Mesendoderm (in vitro differentiated cells): ENCODE results near the gene ABTB1.

Experiments used
- DNase-seq: peaks from one replicate; pipeline ENCODE4 v3.0.0; 2013
- H2AK5ac ChIP-seq: 2 replicates; pipeline ENCODE4 v1.6.1; 2013; ENCODE audit warnings: low read length, inconsistent platforms
- H2BK120ac ChIP-seq: 2 replicates; pipeline ENCODE4 v1.6.1; 2013; ENCODE audit warnings: low read depth, mild to moderate bottlenecking, low read length, moderate library complexity, mixed read lengths
- H2BK15ac ChIP-seq: replicated peaks from 2 replicates; pipeline ENCODE4 v1.6.1; 2013; ENCODE audit warnings: low read depth, mild to moderate bottlenecking, moderate library complexity
- H2BK5ac ChIP-seq: 2 replicates; pipeline ENCODE4 v1.6.1; 2013; ENCODE audit warnings: low read length, inconsistent platforms
- H3K18ac ChIP-seq: 2 replicates; pipeline ENCODE4 v1.6.1; 2013; ENCODE audit warnings: mild to moderate bottlenecking, low read length, mixed read lengths
- H3K23ac ChIP-seq: one replicate; pipeline ENCODE4 v1.6.1; 2013; ENCODE audit warnings: low read length
- H3K27ac ChIP-seq: 2 replicates; pipeline ENCODE4 v1.5.1; 2013; ENCODE audit warnings: low read depth, mild to moderate bottlenecking, inconsistent platforms, low read length, moderate library complexity
- H3K27me3 ChIP-seq: 2 replicates; pipeline ENCODE4 v1.6.1; 2013; ENCODE audit warnings: low read length, control low read depth, mild to moderate bottlenecking, inconsistent platforms; ENCODE audit not compliant: insufficient read depth, poor library complexity
- H3K36me3 ChIP-seq: 2 replicates; pipeline ENCODE4 v1.6.1; 2013; ENCODE audit warnings: low read length, inconsistent platforms; ENCODE audit not compliant: control insufficient read depth, insufficient read depth
- H3K4ac ChIP-seq: one replicate; pipeline ENCODE4 v1.6.1; 2013; ENCODE audit warnings: low read depth, mild to moderate bottlenecking, low read length, moderate library complexity
- H3K4me1 ChIP-seq: 2 replicates; pipeline ENCODE4 v1.6.1; 2013; ENCODE audit warnings: low read depth, low read length, inconsistent platforms; ENCODE audit not compliant: control insufficient read depth
- H3K4me2 ChIP-seq: 2 replicates; pipeline ENCODE4 v1.6.1; 2013; ENCODE audit warnings: low read length
- H3K4me3 ChIP-seq: 2 replicates; pipeline ENCODE4 v1.5.1; 2013; ENCODE audit warnings: mild to moderate bottlenecking, low read length
- H3K56ac ChIP-seq: one replicate; pipeline ENCODE4 v1.6.1; 2013; ENCODE audit warnings: low read length
- H3K79me1 ChIP-seq: 2 replicates; pipeline ENCODE4 v1.6.1; 2013; ENCODE audit warnings: low read length, inconsistent platforms
- H3K79me2 ChIP-seq: 2 replicates; pipeline ENCODE4 v1.6.1; 2013; ENCODE audit warnings: mild to moderate bottlenecking, low read length; ENCODE audit not compliant: control insufficient read depth, insufficient read depth
- H3K9ac ChIP-seq: 2 replicates; pipeline ENCODE4 v1.6.1; 2013; ENCODE audit warnings: low read length, inconsistent platforms
- H4K5ac ChIP-seq: one replicate; pipeline ENCODE4 v1.6.1; 2013; ENCODE audit warnings: low read length
- H4K8ac ChIP-seq: one replicate; pipeline ENCODE4 v1.6.1; 2013; ENCODE audit warnings: low read depth, mild to moderate bottlenecking, control low read depth, low read length, moderate library complexity
- WGBS: extraction: QIAGEN DNeasy Blood & Tissue Kit; methylation state at CpG from one replicate; pipeline ENCODE4 v1.1.7; 2013; ENCODE audit warnings: low lambda C conversion rate, missing lambda C conversion rate; ENCODE audit not compliant: insufficient coverage; ENCODE audit errors: extremely low coverage; 5-methylcytosine and 5-hydroxymethylcytosine counted together

ABTB1 gene

GRCh38 chr3:127629467-127630403, 43.0 kb upstream of the ABTB1 start:
- Histone ChIP-seq H3K4me1 (no peaks in the 10 kb centered on the region), H3K79me1 (no peaks in the 10 kb centered on the region), H3K18ac (no peak overlapping the region), H2BK120ac (no peak overlapping the region), H2BK15ac (no peak overlapping the region), H3K4ac (no peak overlapping the region), H2BK5ac (no peak overlapping the region), H3K79me2 (no peaks in the 10 kb centered on the region), H4K8ac (no peak overlapping the region), H3K27me3 (peaks cover 12% of the 10 kb centered on the region), H4K5ac (no peak overlapping the region), H3K27ac (no peak overlapping the region), H3K56ac (no peak overlapping the region), H3K4me3 (no peak overlapping the region), H3K23ac (no peak overlapping the region), H2AK5ac (no peak overlapping the region), H3K9ac (no peak overlapping the region), H3K36me3 (no peaks in the 10 kb centered on the region), H3K4me2 (peak overlapping the region; percentile 1)
- no peak for DNase-seq
- WGBS = no CpG with 5 or more reads among the region's 65 CpGs

GRCh38 chr3:127630811-127631714, 41.7 kb upstream of the ABTB1 start:
- H3K23ac ChIP-seq = no peak overlapping the region
- no peak overlapping the region for H3K27ac ChIP-seq
- H3K4me3 ChIP-seq = no peak overlapping the region
- no peak overlapping the region for H3K4me2 ChIP-seq
- H3K4me1 ChIP-seq = no peaks in the 10 kb centered on the region
- DNase-seq = no peak
- WGBS = no CpG with 5 or more reads among the region's 12 CpGs
- no peaks in the 10 kb centered on the region for H3K79me2 ChIP-seq
- H3K4ac ChIP-seq = no peak overlapping the region
- H4K5ac ChIP-seq = no peak overlapping the region
- H4K8ac ChIP-seq = no peak overlapping the region
- no peak overlapping the region for H3K56ac ChIP-seq
- no peak overlapping the region for H2BK15ac ChIP-seq
- no peak overlapping the region for H2BK120ac ChIP-seq
- H3K9ac ChIP-seq = no peak overlapping the region
- H3K27me3 ChIP-seq = peaks cover 12% of the 10 kb centered on the region
- no peak overlapping the region for H3K18ac ChIP-seq
- no peaks in the 10 kb centered on the region for H3K36me3 ChIP-seq
- H3K79me1 ChIP-seq = no peaks in the 10 kb centered on the region
- H2BK5ac ChIP-seq = no peak overlapping the region
- H2AK5ac ChIP-seq = no peak overlapping the region

GRCh38 chr3:127632035-127632820, 40.5 kb upstream of the ABTB1 start:
- H4K8ac ChIP-seq = no peak overlapping the region
- no peak overlapping the region for H2BK120ac ChIP-seq
- H3K36me3 ChIP-seq = no peaks in the 10 kb centered on the region
- H2AK5ac ChIP-seq = no peak overlapping the region
- no CpG with 5 or more reads among the region's 8 CpGs for WGBS
- H3K4ac ChIP-seq = no peak overlapping the region
- H3K23ac ChIP-seq = no peak overlapping the region
- H3K27me3 ChIP-seq = peaks cover 12% of the 10 kb centered on the region
- H2BK15ac ChIP-seq = no peak overlapping the region
- H3K4me2 ChIP-seq = no peak overlapping the region
- no peak overlapping the region for H3K4me3 ChIP-seq
- H3K18ac ChIP-seq = no peak overlapping the region
- no peaks in the 10 kb centered on the region for H3K79me1 ChIP-seq
- H3K9ac ChIP-seq = no peak overlapping the region
- H4K5ac ChIP-seq = no peak overlapping the region
- no peak overlapping the region for H3K27ac ChIP-seq
- H3K79me2 ChIP-seq = no peaks in the 10 kb centered on the region
- H3K4me1 ChIP-seq = no peaks in the 10 kb centered on the region
- H3K56ac ChIP-seq = no peak overlapping the region
- DNase-seq = no peak
- no peak overlapping the region for H2BK5ac ChIP-seq

DNA sequence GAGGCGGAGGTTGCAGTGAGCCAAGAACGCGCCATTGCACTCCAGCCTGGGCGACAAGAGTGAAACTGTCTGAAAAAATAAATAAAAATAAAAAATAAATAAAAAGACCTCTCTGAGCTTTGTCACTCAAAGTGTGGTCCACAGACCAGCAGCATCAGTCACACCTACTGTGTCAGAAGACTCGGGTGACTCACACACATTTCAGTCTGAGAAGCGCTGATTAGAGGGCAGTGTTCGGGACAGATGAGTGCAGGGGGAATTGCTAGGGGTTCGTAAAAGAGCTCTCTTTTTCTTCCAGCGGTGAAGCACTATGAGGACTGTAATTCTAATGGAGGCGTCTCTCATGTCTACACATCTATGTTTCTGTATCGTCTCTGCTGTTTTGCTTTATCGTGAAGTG, 38.1 kb upstream of the ABTB1 start:
- WGBS = no CpG with 5 or more reads among the region's 12 CpGs
- no peaks in the 10 kb centered on the region for H3K27me3 ChIP-seq

DNA sequence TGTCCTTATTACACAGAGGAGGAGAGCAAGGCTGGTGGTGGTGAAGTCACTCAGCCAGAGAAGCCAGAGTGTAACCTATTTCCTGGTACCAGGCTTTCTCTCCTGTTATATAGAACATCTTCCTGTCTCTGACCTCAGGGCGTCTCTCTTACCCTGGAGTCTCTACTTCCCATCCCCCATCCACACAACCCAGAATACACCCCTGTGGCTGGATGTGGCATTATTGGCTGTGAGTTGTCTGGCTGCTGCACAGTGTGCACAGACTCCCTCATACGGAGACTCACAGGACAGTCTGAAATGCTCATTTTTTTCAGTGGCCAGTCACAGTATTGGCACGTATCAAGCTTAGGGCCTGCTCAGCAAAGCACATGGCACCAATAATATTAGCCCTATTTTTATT, 35.2 kb upstream of the ABTB1 start:
- H2BK15ac ChIP-seq = no peak overlapping the region

More for the DNA sequence above, 38.1 kb upstream of the ABTB1 start:
- no peak overlapping the region for H3K4me2 ChIP-seq
- H3K79me1 ChIP-seq = no peaks in the 10 kb centered on the region
- no peak overlapping the region for H3K23ac ChIP-seq
- no peak overlapping the region for H3K9ac ChIP-seq
- H3K4me1 ChIP-seq = no peaks in the 10 kb centered on the region
- no peak overlapping the region for H2BK15ac ChIP-seq
- no peak overlapping the region for H3K27ac ChIP-seq
- no peak overlapping the region for H3K56ac ChIP-seq
- H2BK120ac ChIP-seq = no peak overlapping the region
- no peak overlapping the region for H3K4ac ChIP-seq
- H4K8ac ChIP-seq = no peak overlapping the region
- H3K4me3 ChIP-seq = no peak overlapping the region
- H3K36me3 ChIP-seq = no peaks in the 10 kb centered on the region
- no peak for DNase-seq
- H4K5ac ChIP-seq = no peak overlapping the region
- no peak overlapping the region for H3K18ac ChIP-seq
- no peak overlapping the region for H2BK5ac ChIP-seq
- H2AK5ac ChIP-seq = no peak overlapping the region
- no peaks in the 10 kb centered on the region for H3K79me2 ChIP-seq

More for the DNA sequence above, 35.2 kb upstream of the ABTB1 start:
- no peak for DNase-seq
- Histone ChIP-seq H3K9ac (no peak overlapping the region), H3K23ac (no peak overlapping the region), H2AK5ac (no peak overlapping the region), H3K56ac (no peak overlapping the region), H3K18ac (no peak overlapping the region), H4K5ac (no peak overlapping the region), H3K4me2 (no peak overlapping the region), H3K36me3 (no peaks in the 10 kb centered on the region), H3K79me2 (no peaks in the 10 kb centered on the region), H2BK120ac (no peak overlapping the region), H2BK5ac (no peak overlapping the region), H3K4me3 (no peak overlapping the region), H3K27me3 (no peaks in the 10 kb centered on the region), H3K4me1 (no peaks in the 10 kb centered on the region), H3K4ac (no peak overlapping the region), H3K27ac (no peak overlapping the region), H3K79me1 (no peaks in the 10 kb centered on the region), H4K8ac (no peak overlapping the region)
- no CpG with 5 or more reads among the region's 3 CpGs for WGBS
